HepG2 (cell line): ENCODE measurements around the gene RASSF8. TPM values are rescaled to one million over a fixed set of nuclear protein-coding genes. Genes with fewer than 3 reads are reported as not detected.
A peak's percentile ranks its signal among the peaks of the same experiment; 100 is the strongest.

Experiments used
- ATAC-seq: fragments of 200-7000 bp; cut with Tn5 transposase; 3 replicates; pipeline ENCODE4 v1.9.1; 2020; ENCODE audit warnings: mild to moderate bottlenecking, moderate library complexity
- BruUV-seq: library from RNA; stranded (reverse); fragments of 400-500 nt; replicated peaks from 2 replicates; lab custom pipeline; 2021; lab: Mats Ljungman, UMichigan
- CTCF ChIA-PET: fragments of 300-600 bp; formaldehyde crosslinking; extraction: SDS; loops from one replicate; lab custom pipeline; 2021; ENCODE audit warnings: low total read pairs, inconsistent platforms, low intra/inter-chr PET ratio; lab: Yijun Ruan, JAX
- POLR2A ChIA-PET: fragments of 350-600 bp; sonication (Branson Sonifier 250); formaldehyde crosslinking; loops from one replicate; lab custom pipeline; 2020; ENCODE audit warnings: antibody characterized with exemption, inconsistent platforms; lab: Yijun Ruan, JAX
- DNase-seq: peaks from one replicate; pipeline ENCODE4 v3.0.0-alpha.2; 2015; ENCODE audit warnings: low spot score
- FAIRE-seq: peaks from 3 replicates; lab custom pipeline; 2011; peaks lifted over from hg19 to GRCh38; lab: Jason Lieb, UNC
- H2AFZ ChIP-seq: one replicate; pipeline ENCODE4 v1.6.1; 2011; ENCODE audit warnings: low read length, inconsistent platforms
- H3K27ac ChIP-seq: fragments of 300-600 bp; 3 replicates; pipeline ENCODE4 v1.8.0; 2011; ENCODE audit warnings: mixed run types, mild to moderate bottlenecking, mixed read lengths, low read length, inconsistent platforms; ENCODE audit not compliant: insufficient read depth; ENCODE audit errors: extremely low read length
- H3K27me3 ChIP-seq, 2 experiments: fragments of 200-600 bp in 1 of 2; 2 replicates in 1 of 2; 3 replicates in 1 of 2; pipeline versions ENCODE4 v1.6.0 to v1.8.0; 2011; ENCODE audit warnings: low read length in 2 of 2, mild to moderate bottlenecking in 2 of 2, moderate library complexity in 2 of 2, inconsistent platforms in 1 of 2; ENCODE audit not compliant: insufficient read depth in 2 of 2, control insufficient read depth in 1 of 2
- H3K36me3 ChIP-seq, 2 experiments: fragments of 200-600 bp in 1 of 2; replicated peaks in 1 of 2; 2 replicates in 1 of 2; 3 replicates in 1 of 2; pipeline versions ENCODE4 v1.5.1 to v1.8.0; 2011; ENCODE audit warnings: low read length in 2 of 2, inconsistent platforms in 1 of 2; ENCODE audit not compliant: insufficient read depth in 2 of 2, control insufficient read depth in 1 of 2
- H3K4me1 ChIP-seq: 2 replicates; pipeline ENCODE4 v1.5.1; 2012; ENCODE audit warnings: low read length, inconsistent platforms; ENCODE audit not compliant: insufficient read depth
- H3K4me2 ChIP-seq: 2 replicates; pipeline ENCODE4 v1.6.0; 2011; ENCODE audit warnings: low read depth, low read length, inconsistent platforms
- H3K4me3 ChIP-seq, 3 experiments: fragments of 200-600 bp in 1 of 3; sonication (generic), shearing (Covaris generic) in 1 of 3; replicated peaks in 1 of 3; 2 replicates each; pipeline ENCODE4 v1.5.1; 2011 to 2016; ENCODE audit warnings: low read length in 3 of 3, inconsistent platforms in 2 of 3, low read depth in 2 of 3, mild to moderate bottlenecking in 2 of 3, control low read depth in 1 of 3, mixed read lengths in 1 of 3; ENCODE audit not compliant: insufficient read depth in 1 of 3
- H3K79me2 ChIP-seq: one replicate; pipeline ENCODE4 v1.6.1; 2011; ENCODE audit warnings: low read length, inconsistent platforms; ENCODE audit not compliant: insufficient read depth
- H3K9ac ChIP-seq: 2 replicates; pipeline ENCODE4 v1.6.0; 2011; ENCODE audit warnings: mild to moderate bottlenecking, low read depth, low read length, inconsistent platforms; ENCODE audit not compliant: insufficient read depth
- H3K9me3 ChIP-seq: 2 replicates; pipeline ENCODE4 v1.5.1; 2012; ENCODE audit warnings: mild to moderate bottlenecking, low read length
- H4K20me1 ChIP-seq: 2 replicates; pipeline ENCODE4 v1.6.0; 2011; ENCODE audit warnings: inconsistent platforms, mild to moderate bottlenecking, low read length, moderate library complexity; ENCODE audit not compliant: insufficient read depth
- GZF1 ChIP-seq: sonication (generic); formaldehyde crosslinking; IDR thresholded peaks from 2 replicates; pipeline ENCODE4 v1.5.1; 2020; ENCODE audit warnings: mild to moderate bottlenecking, missing genetic modification reagents
- JDP2 ChIP-seq: sonication (generic); formaldehyde crosslinking; IDR thresholded peaks from 2 replicates; pipeline ENCODE4 v1.8.1; 2022; ENCODE audit warnings: missing genetic modification reagents, borderline replicate concordance
- MAFF ChIP-seq: IDR thresholded peaks from 2 replicates; pipeline ENCODE4 v1.6.1; 2011; ENCODE audit warnings: low read depth, low read length, improper control_type of control experiment
- MAFK ChIP-seq, 2 experiments: IDR thresholded peaks in 1 of 2; conservative IDR thresholded peaks in 1 of 2; 2 replicates each; pipeline ENCODE4 v1.6.1; 2011; ENCODE audit warnings: improper control_type of control experiment in 2 of 2, low read length in 2 of 2
- MIER2 ChIP-seq: IDR thresholded peaks from 2 replicates; pipeline ENCODE4 v1.6.1; 2016; ENCODE audit warnings: missing biosample characterization, missing genetic modification reagents
- ZBTB21 ChIP-seq: sonication (generic); formaldehyde crosslinking; IDR thresholded peaks from 2 replicates; pipeline ENCODE4 v1.4.0; 2020; ENCODE audit warnings: missing genetic modification reagents
- ZNF234 ChIP-seq: sonication (generic); formaldehyde crosslinking; conservative IDR thresholded peaks from 2 replicates; pipeline ENCODE4 v1.5.1; 2020; ENCODE audit warnings: mild to moderate bottlenecking, missing genetic modification reagents
- ZNF317 ChIP-seq: sonication (generic); formaldehyde crosslinking; IDR thresholded peaks from 2 replicates; pipeline ENCODE4 v1.5.0; 2020; ENCODE audit warnings: mild to moderate bottlenecking, missing genetic modification reagents
- WGBS: methylation state at CpG from one replicate; pipeline ENCODE4 v1.1.6; 2017; ENCODE audit warnings: low lambda C conversion rate; 5-methylcytosine and 5-hydroxymethylcytosine counted together
- in situ Hi-C: cut with HindIII; loops from 2 replicates; pipeline ENCODE4 v1.10.0; 2017; ENCODE audit warnings: low pct_unique_long_range_greater_than_20kb; ENCODE audit not compliant: extremely low pct_ligation_motif_present
- intact Hi-C: fragments of 100-400 bp; cut with micrococcal nuclease; formaldehyde crosslinking; loops from one replicate; pipeline ENCODE4 v1.10.0; 2022; ENCODE audit not compliant: unreplicated experiment
- polyA plus RNA-seq, 8 experiments: library from polyadenylated mRNA; depleted of rRNA in 3 of 8; stranded (reverse) in 7 of 8; unstranded in 1 of 8; fragments of >200 nt; fragmentation: Illumina TruSeq in 4 of 8; extraction: Trizol in 4 of 8; gene quantifications; 2 replicates each; pipeline versions ENCODE4 v1.2.1 to v1.2.3, GENCODE V29; 2011 to 2016; ENCODE audit warnings: low read depth in 4 of 8, missing spikeins in 1 of 8, mixed read lengths in 1 of 8; ENCODE audit not compliant: insufficient read depth in 1 of 8
- total RNA-seq, 5 experiments: library from RNA; depleted of rRNA; stranded (reverse); fragments of >200 nt; fragmentation: Illumina TruSeq; extraction: Trizol; gene quantifications; 2 replicates each; pipeline ENCODE4 v1.2.3, GENCODE V29; 2016; ENCODE audit warnings: low read depth in 1 of 5
- TF ChIP-seq, protein P1 (sequence below): sonication (generic); formaldehyde crosslinking; IDR thresholded peaks from 2 replicates; pipeline ENCODE4 v1.5.1; 2020; ENCODE audit warnings: missing genetic modification reagents, mild to moderate bottlenecking, borderline replicate concordance
- TF ChIP-seq, protein P2 (sequence below): IDR thresholded peaks from 2 replicates; pipeline ENCODE4 v1.6.1; 2016

The RASSF8 gene
- total and polyA plus RNA-seq, 2 of the 13 experiments (the other 11 are each of a cell fraction or from before 2014, with no cell fraction given): 0.82 to 9.2 TPM

DNA sequence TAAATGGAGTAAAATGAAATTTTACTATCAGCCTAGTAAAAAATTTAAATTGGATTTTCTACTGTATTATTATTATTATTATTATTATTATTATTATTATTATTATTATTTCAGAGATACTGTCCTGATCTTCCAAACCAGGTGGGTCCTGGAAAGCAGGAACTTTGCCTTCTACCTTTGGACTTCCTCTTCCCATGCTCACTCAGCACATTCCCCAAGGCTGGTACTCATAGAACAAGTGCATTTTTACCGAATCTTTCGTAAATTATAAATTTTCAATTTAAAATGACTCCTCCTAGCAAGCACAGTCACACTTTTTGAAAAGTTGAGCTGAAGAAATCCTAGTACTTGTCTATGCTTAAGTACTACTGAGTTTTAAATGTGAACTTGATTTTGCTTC, 136.7 kb downstream of the RASSF8 start:
- H3K9me3 ChIP-seq: no peaks in the 10 kb centered on the region
- H3K27ac ChIP-seq: no peak overlapping the region
- no peaks in the 10 kb centered on the region for H3K36me3 ChIP-seq
- no peak overlapping the region for H3K4me3 ChIP-seq
- intact Hi-C loops: loop anchor here (5.0 kb wide), 3 partner anchors 177 to 307 kb away; no protein-coding TSS in a partner anchor
- in situ Hi-C loops: no loop called here
- POLR2A ChIA-PET: no interaction called here
- no peaks in the 10 kb centered on the region; a peak in 1 of 5 replicates for H3K27me3 ChIP-seq
- no TSS peak for BruUV-seq
- H3K79me2 ChIP-seq: no peaks in the 10 kb centered on the region
- peaks cover 11% of the 10 kb centered on the region for H3K4me1 ChIP-seq
- 62% methylated on average over 2 of the region's 2 CpGs for WGBS
- H3K9ac ChIP-seq: no peak overlapping the region
- H2AFZ ChIP-seq: no peak overlapping the region
- TF ChIP-seq ZBTB21 (CRISPR knock-in tag): no peak
- TF ChIP-seq, protein P1, sequence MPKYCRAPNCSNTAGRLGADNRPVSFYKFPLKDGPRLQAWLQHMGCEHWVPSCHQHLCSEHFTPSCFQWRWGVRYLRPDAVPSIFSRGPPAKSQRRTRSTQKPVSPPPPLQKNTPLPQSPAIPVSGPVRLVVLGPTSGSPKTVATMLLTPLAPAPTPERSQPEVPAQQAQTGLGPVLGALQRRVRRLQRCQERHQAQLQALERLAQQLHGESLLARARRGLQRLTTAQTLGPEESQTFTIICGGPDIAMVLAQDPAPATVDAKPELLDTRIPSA (CRISPR knock-in tag): no peak
- TF ChIP-seq MAFF: 0 out of 2 replicates have a peak, but pooled peaks have one; percentile 5
- TF ChIP-seq, protein P2, sequence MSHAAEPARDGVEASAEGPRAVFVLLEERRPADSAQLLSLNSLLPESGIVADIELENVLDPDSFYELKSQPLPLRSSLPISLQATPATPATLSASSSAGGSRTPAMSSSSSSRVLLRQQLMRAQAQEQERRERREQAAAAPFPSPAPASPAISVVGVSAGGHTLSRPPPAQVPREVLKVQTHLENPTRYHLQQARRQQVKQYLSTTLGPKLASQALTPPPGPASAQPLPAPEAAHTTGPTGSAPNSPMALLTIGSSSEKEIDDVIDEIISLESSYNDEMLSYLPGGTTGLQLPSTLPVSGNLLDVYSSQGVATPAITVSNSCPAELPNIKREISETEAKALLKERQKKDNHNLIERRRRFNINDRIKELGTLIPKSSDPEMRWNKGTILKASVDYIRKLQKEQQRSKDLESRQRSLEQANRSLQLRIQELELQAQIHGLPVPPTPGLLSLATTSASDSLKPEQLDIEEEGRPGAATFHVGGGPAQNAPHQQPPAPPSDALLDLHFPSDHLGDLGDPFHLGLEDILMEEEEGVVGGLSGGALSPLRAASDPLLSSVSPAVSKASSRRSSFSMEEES (CRISPR knock-in tag): no peak
- no peak for TF ChIP-seq ZNF317 (CRISPR knock-in tag)
- peak; percentile 30 to 36; a peak in 2 of 4 replicates for TF ChIP-seq MAFK (conservative IDR thresholded peaks at IDR 0.05 in 1 of 2, IDR thresholded peaks at IDR 0.05 in 1 of 2; ENCODE audit: low read length in 2 of 2)
- TF ChIP-seq MIER2 (CRISPR knock-in tag): no peak
- TF ChIP-seq ZNF234: no peak
- no peak for TF ChIP-seq JDP2 (CRISPR knock-in tag)
- TF ChIP-seq GZF1 (CRISPR knock-in tag): no peak
- no peak for ATAC-seq
- no peak for FAIRE-seq
- H3K4me2 ChIP-seq: no peak overlapping the region
- DNase-seq: no peak
- H4K20me1 ChIP-seq: no peaks in the 10 kb centered on the region
- CTCF ChIA-PET: no interaction called here
